ENCODE measurements around the gene NIP7. TPM values are rescaled to one million over a fixed set of nuclear protein-coding genes. Genes with fewer than 3 reads are reported as not detected.

NIP7 gene
- total and polyA plus RNA-seq, 2 experiments from 2014 or later, result 19.5 to 23.5 TPM

- peaks cover 9% of the 10 kb centered on the region for H3K4me1 ChIP-seq (ENCODE audit: insufficient read depth)
- no peaks in the 10 kb centered on the region for H3K27me3 ChIP-seq
- H3K4me2 ChIP-seq, result no peak overlapping the region
- H3K79me2 ChIP-seq, result peaks cover 28% of the 10 kb centered on the region
- no peaks in the 10 kb centered on the region for H3K9me2 ChIP-seq (replicated peaks; ENCODE audit: insufficient read depth)
- H2AFZ ChIP-seq, result no peak overlapping the region
- H3K27ac ChIP-seq, result no peak overlapping the region
- no peaks in the 10 kb centered on the region for H4K20me1 ChIP-seq (ENCODE audit: insufficient read depth, poor library complexity, severe bottlenecking)
- WGBS (ENCODE audit: low lambda C conversion rate, missing lambda C conversion rate), result 97% methylated on average over 5 of the region's 5 CpGs
- H3K4me3 ChIP-seq, result no peak overlapping the region
- H3K36me3 ChIP-seq (replicated peaks; ENCODE audit: insufficient read depth, low read depth), result no peaks in the 10 kb centered on the region
- TF ChIP-seq EZH2phosphoT487 (IDR thresholded peaks at IDR 0.05; ENCODE audit: low read depth, severe bottlenecking, unreplicated experiment) (no peak), EZH2 (IDR thresholded peaks at IDR 0.05; ENCODE audit: borderline replicate concordance) (no peak), CTCF (IDR thresholded peaks at IDR 0.05; ENCODE audit: poor library complexity) (no peak)
- no peaks in the 10 kb centered on the region for H3K9me3 ChIP-seq (ENCODE audit: low read depth)
- DNase-seq (ENCODE audit: low spot score), result no peak
Measured at GRCh38 chr16:69344171-69344570, 4.6 kb downstream of the NIP7 start.

GRCh38 chr16:69345923-69346322 lies 6.4 kb downstream of the NIP7 start:
- H3K36me3 ChIP-seq (replicated peaks; ENCODE audit: insufficient read depth, low read depth), result no peaks in the 10 kb centered on the region
- 94% methylated on average over 4 of the region's 4 CpGs for WGBS (ENCODE audit: low lambda C conversion rate, missing lambda C conversion rate)

GRCh38 chr16:69346683-69347082 lies 7.1 kb downstream of the NIP7 start:
- WGBS (ENCODE audit: low lambda C conversion rate, missing lambda C conversion rate), result 88% methylated on average over 6 of the region's 6 CpGs

More at GRCh38 chr16:69345923-69346322, 6.4 kb downstream of the NIP7 start:
- Histone ChIP-seq H3K27me3 (no peaks in the 10 kb centered on the region), H3K27ac (no peak overlapping the region), H4K20me1 (ENCODE audit: insufficient read depth, poor library complexity, severe bottlenecking) (no peaks in the 10 kb centered on the region), H3K9me3 (ENCODE audit: low read depth) (no peaks in the 10 kb centered on the region), H3K79me2 (peaks cover 18% of the 10 kb centered on the region), H3K4me2 (no peak overlapping the region), H3K9me2 (replicated peaks; ENCODE audit: insufficient read depth) (no peaks in the 10 kb centered on the region), H3K4me1 (ENCODE audit: insufficient read depth) (peaks cover 2% of the 10 kb centered on the region), H3K4me3 (no peak overlapping the region), H2AFZ (no peak overlapping the region)
- TF ChIP-seq EZH2 (IDR thresholded peaks at IDR 0.05; ENCODE audit: borderline replicate concordance) (no peak), EZH2phosphoT487 (IDR thresholded peaks at IDR 0.05; ENCODE audit: low read depth, severe bottlenecking, unreplicated experiment) (no peak), CTCF (IDR thresholded peaks at IDR 0.05; ENCODE audit: poor library complexity) (no peak)
- DNase-seq (ENCODE audit: low spot score), result no peak

More at GRCh38 chr16:69346683-69347082, 7.1 kb downstream of the NIP7 start:
- no peaks in the 10 kb centered on the region for H3K36me3 ChIP-seq (replicated peaks; ENCODE audit: insufficient read depth, low read depth)
- no peak overlapping the region for H2AFZ ChIP-seq
- no peaks in the 10 kb centered on the region for H3K27me3 ChIP-seq
- H3K9me2 ChIP-seq (replicated peaks; ENCODE audit: insufficient read depth), result no peaks in the 10 kb centered on the region
- no peak overlapping the region for H3K27ac ChIP-seq
- no peaks in the 10 kb centered on the region for H3K4me1 ChIP-seq (ENCODE audit: insufficient read depth)
- no peak for TF ChIP-seq EZH2 (IDR thresholded peaks at IDR 0.05; ENCODE audit: borderline replicate concordance)
- no peak for TF ChIP-seq EZH2phosphoT487 (IDR thresholded peaks at IDR 0.05; ENCODE audit: low read depth, severe bottlenecking, unreplicated experiment)
- no peak for TF ChIP-seq CTCF (IDR thresholded peaks at IDR 0.05; ENCODE audit: poor library complexity)
- H3K4me3 ChIP-seq, result no peak overlapping the region
- H3K79me2 ChIP-seq, result peaks cover 11% of the 10 kb centered on the region
- no peaks in the 10 kb centered on the region for H4K20me1 ChIP-seq (ENCODE audit: insufficient read depth, poor library complexity, severe bottlenecking)
- H3K9me3 ChIP-seq (ENCODE audit: low read depth), result no peaks in the 10 kb centered on the region
- DNase-seq (ENCODE audit: low spot score), result no peak
- no peak overlapping the region for H3K4me2 ChIP-seq
